GM12873 (cell line): ENCODE results near the gene ZBTB34.

Experiments
- TF ChIP-seq, protein P1 (sequence below): IDR thresholded peaks from 2 replicates; pipeline ENCODE4 v1.5.1; 2012; ENCODE audit warnings: low read depth, mild to moderate bottlenecking, moderate library complexity, low read length, control low read depth; ENCODE audit not compliant: insufficient read depth; ENCODE audit errors: missing control alignments

ZBTB34 gene

DNA sequence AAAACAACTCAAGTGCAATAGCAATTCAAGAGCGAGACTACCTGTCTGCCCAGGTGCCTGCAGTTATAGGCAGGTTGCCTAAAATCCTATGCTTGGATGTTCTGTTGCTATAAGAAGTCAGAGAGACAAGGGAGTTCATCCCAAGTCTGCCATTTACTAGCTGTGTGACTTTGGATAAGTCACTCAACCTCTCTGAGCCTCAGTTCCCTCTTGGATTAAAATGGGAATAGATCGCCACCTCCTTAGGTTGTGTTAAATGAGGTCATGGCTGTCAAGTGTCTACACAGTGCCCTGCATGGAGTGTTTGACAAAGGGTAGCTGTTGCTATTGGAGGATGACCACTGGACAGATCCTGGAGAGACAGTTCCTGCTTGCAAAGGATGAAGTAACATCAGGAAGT is 1.3 kb upstream of the ZBTB34 start:
- TF ChIP-seq, protein P1, sequence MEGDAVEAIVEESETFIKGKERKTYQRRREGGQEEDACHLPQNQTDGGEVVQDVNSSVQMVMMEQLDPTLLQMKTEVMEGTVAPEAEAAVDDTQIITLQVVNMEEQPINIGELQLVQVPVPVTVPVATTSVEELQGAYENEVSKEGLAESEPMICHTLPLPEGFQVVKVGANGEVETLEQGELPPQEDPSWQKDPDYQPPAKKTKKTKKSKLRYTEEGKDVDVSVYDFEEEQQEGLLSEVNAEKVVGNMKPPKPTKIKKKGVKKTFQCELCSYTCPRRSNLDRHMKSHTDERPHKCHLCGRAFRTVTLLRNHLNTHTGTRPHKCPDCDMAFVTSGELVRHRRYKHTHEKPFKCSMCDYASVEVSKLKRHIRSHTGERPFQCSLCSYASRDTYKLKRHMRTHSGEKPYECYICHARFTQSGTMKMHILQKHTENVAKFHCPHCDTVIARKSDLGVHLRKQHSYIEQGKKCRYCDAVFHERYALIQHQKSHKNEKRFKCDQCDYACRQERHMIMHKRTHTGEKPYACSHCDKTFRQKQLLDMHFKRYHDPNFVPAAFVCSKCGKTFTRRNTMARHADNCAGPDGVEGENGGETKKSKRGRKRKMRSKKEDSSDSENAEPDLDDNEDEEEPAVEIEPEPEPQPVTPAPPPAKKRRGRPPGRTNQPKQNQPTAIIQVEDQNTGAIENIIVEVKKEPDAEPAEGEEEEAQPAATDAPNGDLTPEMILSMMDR, result no peak

DNA sequence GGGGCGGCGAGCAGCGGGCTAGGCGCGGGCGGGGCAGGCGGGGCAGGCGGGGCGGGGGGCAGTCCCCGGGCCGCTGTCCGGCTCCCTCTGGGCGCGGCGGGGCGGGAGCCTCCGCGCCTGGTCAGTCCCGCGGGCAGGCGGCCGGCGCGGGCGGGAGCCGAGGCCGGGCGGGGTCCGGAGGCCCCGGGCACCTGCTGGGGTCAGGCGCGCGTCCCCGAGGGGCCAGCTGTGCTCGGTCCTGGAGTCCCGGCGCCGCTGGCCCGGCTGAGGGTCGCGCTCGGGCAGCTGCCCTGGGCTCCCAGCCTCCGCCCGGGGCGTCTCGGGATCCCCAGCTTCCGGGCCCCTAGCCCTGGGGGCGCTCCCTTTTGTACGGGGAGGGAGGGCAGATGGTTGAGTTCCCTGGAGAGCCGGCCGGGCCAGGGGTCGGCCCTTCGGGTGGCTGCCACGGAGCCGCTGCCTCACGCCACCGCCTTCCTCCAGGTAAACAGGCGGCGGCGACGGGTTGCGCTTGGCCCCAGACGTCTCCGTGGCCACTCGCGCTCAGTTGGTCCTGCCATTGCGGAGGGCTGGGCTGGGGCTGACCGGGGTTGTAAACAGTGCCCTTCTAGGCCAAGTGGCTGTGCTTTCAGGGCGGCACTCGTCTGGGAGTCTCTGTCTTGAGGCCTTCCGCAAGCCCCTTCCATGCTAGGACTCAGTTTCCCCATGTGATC is 473 bp downstream of the ZBTB34 start:
- TF ChIP-seq, protein P1, result no peak

DNA sequence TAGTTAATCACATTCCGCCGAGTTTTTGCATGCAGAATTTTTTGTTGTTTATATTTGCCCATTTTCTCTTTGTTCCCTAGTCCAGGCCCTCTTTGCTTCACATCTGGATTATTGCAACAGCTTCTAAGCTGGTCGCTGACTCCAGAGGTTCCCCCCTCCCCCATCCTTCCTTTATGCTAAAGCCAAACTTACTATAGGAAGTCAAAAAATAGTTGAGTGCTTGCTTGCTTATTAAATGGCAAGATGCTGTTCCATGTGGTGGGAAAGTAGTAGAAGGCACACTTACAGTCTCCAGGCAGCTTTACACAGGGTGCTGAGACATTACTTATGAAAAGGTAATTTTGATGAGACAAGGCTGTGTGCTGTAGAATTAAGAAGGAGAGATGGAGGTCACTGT is 1.3 kb downstream of the ZBTB34 start:
- TF ChIP-seq, protein P1, result no peak

DNA sequence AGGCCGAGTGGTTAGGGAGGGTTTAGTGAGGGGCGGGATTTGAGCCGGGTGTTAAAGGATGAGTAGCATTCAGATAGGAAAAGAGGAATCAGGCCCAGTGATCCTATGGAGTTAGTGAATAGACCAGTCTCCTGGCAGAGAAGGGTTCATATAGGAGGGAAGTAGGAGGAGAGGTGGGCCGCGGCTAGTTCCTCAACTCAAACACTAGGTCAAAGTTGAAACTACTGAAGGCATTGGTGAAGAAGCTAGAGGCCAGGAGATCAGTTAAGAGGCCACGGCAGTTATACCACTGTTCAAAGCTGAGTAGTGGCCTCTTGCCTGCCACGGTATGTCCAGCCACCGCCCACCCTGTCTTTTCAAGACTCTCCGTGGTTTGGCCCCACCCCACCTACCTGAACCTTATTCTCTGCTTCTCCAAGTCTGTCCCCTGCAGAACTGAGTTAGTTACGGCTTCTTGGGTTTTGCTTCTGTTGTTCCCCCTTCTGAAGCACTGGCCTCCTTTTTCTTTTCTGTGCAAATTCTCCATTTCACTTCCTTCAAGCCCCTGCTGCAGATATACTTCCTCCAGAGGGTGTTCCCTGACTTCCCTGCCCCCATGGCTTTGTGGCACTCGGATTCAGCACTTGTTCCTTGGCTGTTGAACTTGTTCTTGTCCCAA is 1.8 kb downstream of the ZBTB34 start:
- TF ChIP-seq, protein P1, result no peak

DNA sequence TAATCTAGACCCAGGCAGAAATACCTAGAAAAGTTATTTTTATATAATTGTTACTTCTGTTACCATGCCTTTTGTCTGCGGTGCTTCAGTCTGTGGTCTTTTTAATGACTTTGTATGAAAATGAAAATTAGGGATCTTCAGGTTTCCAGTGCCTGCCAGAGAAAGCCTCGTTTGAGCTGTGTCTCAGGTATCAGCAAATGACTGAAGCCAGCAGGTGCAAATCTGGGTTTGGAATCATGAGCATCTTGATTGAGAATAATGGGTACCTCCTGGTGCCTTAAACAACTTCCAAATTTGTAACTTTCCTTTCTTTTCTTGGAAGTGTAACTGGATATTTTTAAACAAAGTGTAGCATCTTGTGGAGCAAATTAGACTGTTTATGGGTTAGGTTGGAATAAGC is 4.3 kb downstream of the ZBTB34 start:
- TF ChIP-seq, protein P1, result no peak

DNA sequence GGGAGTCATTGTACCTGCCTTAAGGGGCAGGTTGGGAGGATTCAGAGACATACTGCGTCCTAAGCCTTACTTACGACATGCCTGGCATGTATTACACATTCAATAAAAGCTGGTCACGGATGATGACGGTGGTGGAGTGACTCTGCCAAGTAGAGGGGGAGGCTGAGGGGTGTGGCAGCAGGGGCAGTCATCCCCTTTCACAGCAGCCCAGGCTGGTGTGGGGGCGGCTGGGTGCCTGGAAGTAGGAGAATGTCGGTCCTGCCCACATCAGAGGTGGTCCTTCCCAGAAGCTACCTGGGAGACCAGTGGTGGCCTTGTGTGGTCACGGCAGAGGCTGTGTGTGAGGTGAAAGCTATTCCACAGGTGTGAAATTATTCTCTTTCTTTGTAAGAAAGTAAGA is 8.9 kb downstream of the ZBTB34 start:
- TF ChIP-seq, protein P1, result no peak

DNA sequence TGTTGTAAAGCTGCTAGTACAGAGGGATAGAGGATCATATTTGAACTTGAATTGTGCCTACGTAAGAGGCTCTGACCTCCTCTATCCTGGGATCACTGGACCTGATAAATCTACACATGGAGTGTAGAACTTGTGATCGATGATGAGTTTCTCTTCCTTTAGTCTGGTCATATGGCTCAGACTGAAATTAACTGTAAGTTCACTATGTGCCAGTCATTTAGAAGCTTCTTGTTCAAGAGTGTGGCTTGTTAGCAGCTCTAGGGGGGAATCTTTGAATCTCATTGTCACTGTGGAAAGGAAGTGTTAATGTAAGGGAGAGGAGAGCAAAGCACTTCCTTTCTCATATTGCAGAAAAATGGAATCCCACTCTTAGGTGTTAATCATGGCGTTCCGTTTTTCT is 12.1 kb downstream of the ZBTB34 start:
- TF ChIP-seq, protein P1, result no peak
